Prostate gland (tissue), 2 donors: ENCODE measurements around the gene CDH24. TPM values are rescaled to one million over a fixed set of nuclear protein-coding genes. Genes with fewer than 3 reads are reported as not detected.

Experiments
- DNase-seq: peaks from one replicate; pipeline ENCODE4 v3.0.0-alpha.2; 2019; ENCODE audit warnings: low spot score
- H3K27ac ChIP-seq, 2 donors: fragments of 200-600 bp; sonication (generic); 2 replicates each; pipeline ENCODE4 v1.5.1; 2017 to 2019
- H3K27me3 ChIP-seq: fragments of 200-600 bp; sonication (generic); replicated peaks from 2 replicates; pipeline ENCODE4 v1.5.1; 2019; ENCODE audit not compliant: insufficient read depth
- H3K36me3 ChIP-seq, 2 donors: fragments of 200-600 bp; sonication (generic); 1 replicate in 1 of 2; 2 replicates in 1 of 2; pipeline versions ENCODE4 v1.5.1 to v1.8.1; 2017 to 2019
- H3K4me1 ChIP-seq: fragments of 200-600 bp; sonication (generic); replicated peaks from 2 replicates; pipeline ENCODE4 v1.5.1; 2019
- H3K4me3 ChIP-seq, 2 donors: fragments of 200-600 bp; sonication (generic); 2 replicates each; pipeline ENCODE4 v1.5.1; 2017 to 2019
- H3K9me3 ChIP-seq: fragments of 200-600 bp; sonication (generic); 2 replicates; pipeline ENCODE4 v1.5.1; 2017
- POLR2A ChIP-seq: fragments of 450-650 bp; IDR thresholded peaks from one replicate; pipeline ENCODE4 v1.6.1; 2016; ENCODE audit warnings: antibody characterized with exemption, mild to moderate bottlenecking
- POLR2AphosphoS5 ChIP-seq: sonication (generic); formaldehyde crosslinking; IDR thresholded peaks from one replicate; pipeline ENCODE4 v1.6.1; 2017; ENCODE audit warnings: antibody characterized with exemption
- WGBS: methylation state at CpG from one replicate; pipeline ENCODE4 v1.1.5; 2018; 5-methylcytosine and 5-hydroxymethylcytosine counted together
- intact Hi-C: fragments of 100-400 bp; cut with DNase I; formaldehyde crosslinking; loops from one replicate; pipeline ENCODE4 v1.14.2; 2022
- total RNA-seq, 2 donors: library from RNA; depleted of rRNA; stranded (reverse); fragments of >200 nt; gene quantifications; one replicate each; pipeline ENCODE4 v1.1.0, GENCODE V29; 2016
- TF ChIP-seq, protein P1 (sequence below), 4 experiments: fragments of 200-600 bp in 2 of 4; fragments of 450-650 bp in 2 of 4; sonication (generic) in 2 of 4; IDR thresholded peaks; 1 replicate in 3 of 4; 2 replicates in 1 of 4; pipeline ENCODE4 v1.5.1; 2016 to 2019; ENCODE audit warnings: antibody characterized with exemption in 4 of 4, mild to moderate bottlenecking in 2 of 4, moderate library complexity in 2 of 4

Gene CDH24
- total RNA-seq, 2 donors from 2014 or later = 4.0 to 7.2 TPM

DNA sequence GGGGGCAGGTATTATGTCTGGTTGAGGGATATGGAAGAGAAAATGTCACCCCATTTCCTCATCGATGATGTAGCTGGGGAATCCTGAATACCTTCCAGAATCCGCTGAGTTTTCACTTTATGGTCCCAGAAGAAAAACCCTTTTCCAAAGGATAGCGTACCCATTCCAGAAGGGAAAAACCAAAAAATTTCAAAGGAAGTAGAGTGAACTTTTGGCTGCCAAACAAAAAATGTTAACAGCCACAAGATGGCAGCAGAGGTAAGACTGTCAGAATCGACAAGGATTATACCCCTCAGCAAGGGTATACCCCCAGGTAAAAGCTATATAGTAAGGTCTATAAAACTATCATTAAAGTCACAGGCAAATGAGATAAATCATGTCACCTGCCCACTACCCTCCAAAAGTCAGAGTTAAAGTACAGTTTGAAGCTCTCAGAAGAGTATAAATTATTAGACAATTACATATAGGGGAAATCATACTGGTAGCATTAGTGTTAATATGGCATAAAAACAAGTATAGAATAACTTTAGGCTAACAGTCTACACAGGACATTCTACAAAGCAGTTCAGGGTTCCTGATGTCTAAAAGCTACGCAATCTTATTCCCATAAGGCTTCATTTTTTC lies 19.6 kb upstream of the CDH24 start:
- H3K27ac ChIP-seq = no peak overlapping the region
- H3K36me3 ChIP-seq = peaks cover 10 to 30% of the 10 kb centered on the region in 2 donors
- DNase-seq = no peak

DNA sequence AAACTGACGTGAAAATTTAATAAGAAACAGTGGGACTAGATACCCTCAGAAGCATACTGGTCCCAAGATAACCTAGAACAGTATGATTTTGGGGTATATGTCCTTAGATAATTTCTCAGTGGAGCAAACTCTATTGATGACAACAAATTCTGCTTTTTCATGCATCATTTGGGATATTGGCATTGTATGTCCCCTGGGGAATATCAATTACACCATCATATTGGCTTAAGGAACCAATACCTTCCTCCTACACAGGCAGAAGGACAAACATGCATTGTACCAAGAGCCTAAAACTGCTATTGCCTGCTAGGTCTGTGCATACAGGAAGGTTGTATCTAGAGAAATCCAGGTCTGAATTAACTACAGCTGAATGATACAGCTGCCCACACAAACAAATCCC lies 17.6 kb upstream of the CDH24 start:
- no peaks in the 10 kb centered on the region for H3K27me3 ChIP-seq
- no peaks in the 10 kb centered on the region for H3K9me3 ChIP-seq
- H3K4me3 ChIP-seq = no peak overlapping the region
- 97% methylated on average over 1 of the region's 1 CpG for WGBS
- peaks cover 1 to 25% of the 10 kb centered on the region in 2 donors for H3K36me3 ChIP-seq
- H3K27ac ChIP-seq = no peak overlapping the region
- TF ChIP-seq POLR2A (no peak), POLR2AphosphoS5 (no peak)
- TF ChIP-seq, protein P1, sequence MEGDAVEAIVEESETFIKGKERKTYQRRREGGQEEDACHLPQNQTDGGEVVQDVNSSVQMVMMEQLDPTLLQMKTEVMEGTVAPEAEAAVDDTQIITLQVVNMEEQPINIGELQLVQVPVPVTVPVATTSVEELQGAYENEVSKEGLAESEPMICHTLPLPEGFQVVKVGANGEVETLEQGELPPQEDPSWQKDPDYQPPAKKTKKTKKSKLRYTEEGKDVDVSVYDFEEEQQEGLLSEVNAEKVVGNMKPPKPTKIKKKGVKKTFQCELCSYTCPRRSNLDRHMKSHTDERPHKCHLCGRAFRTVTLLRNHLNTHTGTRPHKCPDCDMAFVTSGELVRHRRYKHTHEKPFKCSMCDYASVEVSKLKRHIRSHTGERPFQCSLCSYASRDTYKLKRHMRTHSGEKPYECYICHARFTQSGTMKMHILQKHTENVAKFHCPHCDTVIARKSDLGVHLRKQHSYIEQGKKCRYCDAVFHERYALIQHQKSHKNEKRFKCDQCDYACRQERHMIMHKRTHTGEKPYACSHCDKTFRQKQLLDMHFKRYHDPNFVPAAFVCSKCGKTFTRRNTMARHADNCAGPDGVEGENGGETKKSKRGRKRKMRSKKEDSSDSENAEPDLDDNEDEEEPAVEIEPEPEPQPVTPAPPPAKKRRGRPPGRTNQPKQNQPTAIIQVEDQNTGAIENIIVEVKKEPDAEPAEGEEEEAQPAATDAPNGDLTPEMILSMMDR (IDR thresholded peaks at IDR 0.05) = no peak
- peaks cover 17% of the 10 kb centered on the region for H3K4me1 ChIP-seq
- no peak for DNase-seq
- intact Hi-C loops = no loop called here

More for the DNA sequence above, 19.6 kb upstream of the CDH24 start:
- Histone ChIP-seq H3K4me3 (no peak overlapping the region), H3K4me1 (peaks cover 4% of the 10 kb centered on the region), H3K9me3 (no peaks in the 10 kb centered on the region), H3K27me3 (no peaks in the 10 kb centered on the region)
- WGBS = 66% methylated on average over 5 of the region's 5 CpGs
- TF ChIP-seq, protein P1 (IDR thresholded peaks at IDR 0.05) = peak in 3 of 4 experiments; percentile 40 to 58 (median 44)
- TF ChIP-seq POLR2A (no peak), POLR2AphosphoS5 (no peak)
- intact Hi-C loops = no loop called here

DNA sequence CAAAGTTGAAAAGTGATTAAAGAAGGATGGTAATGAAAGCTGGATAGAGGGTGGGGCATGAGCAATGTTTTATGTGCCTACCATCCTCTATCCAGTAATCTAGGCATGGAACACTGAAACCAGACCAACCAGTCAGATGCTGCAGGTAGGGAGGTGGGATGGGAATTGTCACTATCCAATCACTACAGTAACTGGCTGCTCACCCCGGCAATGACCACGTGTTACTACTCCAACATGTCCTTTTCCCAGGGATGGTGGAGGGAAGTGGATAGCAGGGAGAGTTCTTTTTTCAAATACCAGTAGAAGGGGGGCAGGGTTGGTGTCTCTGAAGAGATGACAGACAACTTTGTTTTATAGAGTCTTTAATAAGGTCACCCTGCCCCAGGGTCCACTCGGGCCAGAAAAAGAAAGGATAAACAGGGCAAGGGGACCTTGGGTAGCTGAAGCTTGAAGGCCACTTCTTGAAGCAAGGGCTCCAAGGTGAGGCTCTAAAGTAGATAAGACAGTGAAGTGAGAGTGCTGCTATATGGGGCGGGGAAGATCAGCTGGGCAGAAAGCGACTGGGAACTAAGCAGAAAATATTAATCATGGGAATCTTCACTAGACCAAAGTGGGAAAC lies 14.7 kb upstream of the CDH24 start:
- intact Hi-C loops = no loop called here
- no peaks in the 10 kb centered on the region for H3K27me3 ChIP-seq
- DNase-seq = peak; percentile 59
- WGBS = 37% methylated on average over 5 of the region's 5 CpGs
- no peaks in the 10 kb centered on the region for H3K9me3 ChIP-seq
- peaks cover 25% of the 10 kb centered on the region for H3K4me1 ChIP-seq
- peak overlapping the region; percentile 44 to 55 for H3K4me3 ChIP-seq
- H3K27ac ChIP-seq = peak overlapping the region; percentile 80 to 81
- peaks cover 6 to 13% of the 10 kb centered on the region in 2 donors for H3K36me3 ChIP-seq
- TF ChIP-seq POLR2AphosphoS5 = peak; percentile 39
- TF ChIP-seq, protein P1 (IDR thresholded peaks at IDR 0.05) = no peak

DNA sequence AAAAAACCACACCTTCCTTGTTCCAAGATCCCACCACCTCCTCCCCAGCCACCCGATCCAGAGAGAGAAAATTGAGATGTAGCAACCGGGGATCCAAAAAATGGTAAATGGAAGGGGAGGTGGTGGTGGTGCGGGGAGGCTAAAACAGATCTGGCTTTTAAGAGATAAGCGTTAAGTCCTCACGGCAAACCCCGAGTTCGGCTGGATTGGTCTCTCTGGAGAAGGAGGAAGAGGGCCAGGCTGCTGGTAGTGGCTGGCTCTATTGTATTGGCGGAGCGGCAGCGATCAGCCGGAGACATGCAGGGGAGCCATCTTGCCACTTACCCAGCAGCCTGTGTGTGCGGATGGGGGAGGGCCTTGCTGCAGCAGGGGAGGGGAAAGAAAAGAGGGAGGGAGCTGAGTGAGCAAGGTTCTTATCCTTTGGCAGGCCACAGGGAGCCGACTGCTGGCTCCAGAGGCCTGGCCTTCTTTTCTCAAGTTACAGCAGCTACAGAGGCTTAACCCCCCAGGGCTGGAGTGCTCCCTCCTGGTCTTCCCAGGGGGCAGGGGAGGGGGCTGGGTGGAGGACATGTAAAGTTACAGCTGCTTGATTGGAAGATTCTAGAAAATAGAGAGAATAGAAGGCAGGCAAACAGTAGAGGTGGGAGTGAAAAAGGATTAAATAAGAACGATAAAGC lies 14.1 kb upstream of the CDH24 start:
- intact Hi-C loops = no loop called here
- peak; percentile 82 for DNase-seq
- peak overlapping the region; percentile 80 to 81 for H3K27ac ChIP-seq
- peak; percentile 86 for TF ChIP-seq POLR2AphosphoS5
- TF ChIP-seq, protein P1 (IDR thresholded peaks at IDR 0.05) = peak in 1 of 4 experiments; percentile 18
- TF ChIP-seq POLR2A = peak; percentile 51
- 1% methylated on average over 14 of the region's 14 CpGs for WGBS
- no peaks in the 10 kb centered on the region for H3K27me3 ChIP-seq
- H3K9me3 ChIP-seq = no peaks in the 10 kb centered on the region
- peaks cover 25% of the 10 kb centered on the region for H3K4me1 ChIP-seq
- H3K4me3 ChIP-seq = peak overlapping the region; percentile 44 to 55
- peaks cover 6 to 13% of the 10 kb centered on the region in 2 donors for H3K36me3 ChIP-seq
